DOHH2 (cell line): ENCODE data around the gene SLX4.

Experiments used
- H3F3A ChIP-seq: fragments of 200-600 bp; sonication (generic), shearing (Covaris generic); 2 replicates; pipeline ENCODE4 v1.6.0; 2016; ENCODE audit warnings: antibody characterized with exemption, mild to moderate bottlenecking; ENCODE audit not compliant: control insufficient read depth, insufficient read depth
- H3K27ac ChIP-seq: fragments of 200-600 bp; sonication (generic); 2 replicates; pipeline ENCODE4 v1.5.1; 2014; ENCODE audit warnings: low read depth, mild to moderate bottlenecking, low read length, moderate library complexity
- H3K27me3 ChIP-seq: fragments of 200-600 bp; sonication (generic); 2 replicates; pipeline ENCODE4 v1.6.1; 2014; ENCODE audit warnings: mild to moderate bottlenecking, low read length, mixed read lengths; ENCODE audit not compliant: control insufficient read depth
- H3K36me3 ChIP-seq: fragments of 200-600 bp; sonication (generic); 2 replicates; pipeline ENCODE4 v1.6.1; 2014; ENCODE audit warnings: mild to moderate bottlenecking, low read length, moderate library complexity, mixed read lengths; ENCODE audit not compliant: control insufficient read depth
- H3K4me1 ChIP-seq: fragments of 200-600 bp; sonication (generic); 2 replicates; pipeline ENCODE4 v1.6.1; 2014; ENCODE audit warnings: mild to moderate bottlenecking, low read length, mixed read lengths; ENCODE audit not compliant: control insufficient read depth
- H3K4me2 ChIP-seq: fragments of 200-600 bp; sonication (generic); 2 replicates; pipeline ENCODE4 v1.6.0; 2014; ENCODE audit warnings: mild to moderate bottlenecking, low read length, moderate library complexity
- H3K4me3 ChIP-seq: fragments of 200-600 bp; sonication (generic); 2 replicates; pipeline ENCODE4 v1.5.1; 2014; ENCODE audit warnings: mild to moderate bottlenecking, low read length, mixed read lengths
- H3K79me2 ChIP-seq: fragments of 200-600 bp; sonication (generic); 2 replicates; pipeline ENCODE4 v1.6.1; 2014; ENCODE audit warnings: mild to moderate bottlenecking, low read length, mixed read lengths; ENCODE audit not compliant: control insufficient read depth
- H3K9me2 ChIP-seq: fragments of 200-600 bp; sonication (generic); replicated peaks from 2 replicates; pipeline ENCODE4 v1.6.1; 2014; ENCODE audit warnings: mild to moderate bottlenecking, low read length, mixed read lengths; ENCODE audit not compliant: control insufficient read depth
- H3K9me3 ChIP-seq: fragments of 200-600 bp; sonication (generic); 2 replicates; pipeline ENCODE4 v1.6.1; 2014; ENCODE audit warnings: antibody characterized with exemption, low read length, mixed read lengths; ENCODE audit not compliant: control insufficient read depth, insufficient read depth
- H4K20me1 ChIP-seq: fragments of 200-600 bp; sonication (generic); 2 replicates; pipeline ENCODE4 v1.6.0; 2014; ENCODE audit warnings: low read depth, mild to moderate bottlenecking, antibody characterized with exemption, low read length, moderate library complexity; ENCODE audit not compliant: control insufficient read depth, insufficient read depth
- EZH2phosphoT487 ChIP-seq: fragments of 200-600 bp; sonication (generic); IDR thresholded peaks from 2 replicates; pipeline ENCODE4 v1.6.1; 2017; ENCODE audit warnings: borderline replicate concordance, mild to moderate bottlenecking, antibody characterized with exemption, low read length, moderate library complexity, mixed read lengths
- TF ChIP-seq, protein P1 (sequence below): fragments of 200-600 bp; sonication (generic); IDR thresholded peaks from one replicate; pipeline ENCODE4 v1.5.1; 2014; ENCODE audit warnings: antibody characterized with exemption, mild to moderate bottlenecking, low read depth, low read length; ENCODE audit not compliant: poor library complexity, severe bottlenecking

The SLX4 gene

DNA sequence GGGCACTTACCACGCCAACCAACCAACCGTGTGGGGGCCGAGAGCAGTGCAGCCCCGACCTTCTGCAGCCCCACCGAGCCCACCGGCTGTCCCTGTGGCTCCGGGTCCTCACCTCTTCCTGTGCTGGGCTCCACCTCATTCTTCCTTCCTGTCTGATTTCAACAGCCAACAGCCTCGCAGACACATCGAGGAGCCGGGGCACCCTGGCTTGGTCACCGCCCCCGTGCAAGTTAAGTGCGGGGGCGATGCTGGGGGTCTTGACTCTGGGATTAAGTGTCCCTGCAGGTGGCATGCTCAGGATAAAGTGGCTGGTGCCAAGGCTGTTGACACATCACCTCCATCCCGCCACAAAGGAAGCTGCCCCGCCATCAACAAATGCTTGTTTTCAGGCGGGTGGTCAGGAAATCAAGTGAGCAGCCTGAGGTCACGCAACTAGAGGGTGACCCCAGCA lies 34.1 kb downstream of the SLX4 start, which contains the start of gene NLRC3:
TSS of gene NLRC3 (minus strand) at position 102 of the 451 bp plus-strand sequence. CDS start 12,367 bp downstream, outside the sequence.
- peak within 1 kb of the TSS; percentile 88 for H3K4me2 ChIP-seq
- peaks cover 63% of the 10 kb centered on the region for H3K36me3 ChIP-seq

DNA sequence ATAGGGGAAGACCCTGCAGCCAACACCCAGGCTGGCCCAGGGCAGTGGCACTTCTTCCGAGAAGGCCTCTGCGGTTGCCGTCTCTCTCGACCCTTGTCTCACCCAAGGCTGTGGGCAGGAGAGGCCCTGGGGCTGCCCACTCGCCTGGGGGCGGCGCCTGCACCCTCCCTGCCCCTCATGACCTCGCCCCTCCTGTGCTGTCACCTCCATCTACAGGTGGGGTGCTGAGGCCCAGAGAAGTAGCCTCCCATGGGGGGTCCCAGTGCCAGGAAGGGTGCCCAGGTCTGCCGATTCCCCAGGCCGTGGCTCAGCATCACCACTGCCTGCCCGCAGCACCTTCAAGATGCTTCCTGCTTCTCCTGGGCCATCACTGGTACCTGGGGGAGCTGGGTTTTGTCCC lies 35.2 kb downstream of the SLX4 start:
- peak overlapping the region; percentile 98 for H3K4me3 ChIP-seq
- H3K4me2 ChIP-seq: peak overlapping the region; percentile 88
- H3K79me2 ChIP-seq: peaks cover 60% of the 10 kb centered on the region

More for the DNA sequence above, 34.1 kb downstream of the SLX4 start, which contains the start of gene NLRC3:
- TF ChIP-seq, protein P1, sequence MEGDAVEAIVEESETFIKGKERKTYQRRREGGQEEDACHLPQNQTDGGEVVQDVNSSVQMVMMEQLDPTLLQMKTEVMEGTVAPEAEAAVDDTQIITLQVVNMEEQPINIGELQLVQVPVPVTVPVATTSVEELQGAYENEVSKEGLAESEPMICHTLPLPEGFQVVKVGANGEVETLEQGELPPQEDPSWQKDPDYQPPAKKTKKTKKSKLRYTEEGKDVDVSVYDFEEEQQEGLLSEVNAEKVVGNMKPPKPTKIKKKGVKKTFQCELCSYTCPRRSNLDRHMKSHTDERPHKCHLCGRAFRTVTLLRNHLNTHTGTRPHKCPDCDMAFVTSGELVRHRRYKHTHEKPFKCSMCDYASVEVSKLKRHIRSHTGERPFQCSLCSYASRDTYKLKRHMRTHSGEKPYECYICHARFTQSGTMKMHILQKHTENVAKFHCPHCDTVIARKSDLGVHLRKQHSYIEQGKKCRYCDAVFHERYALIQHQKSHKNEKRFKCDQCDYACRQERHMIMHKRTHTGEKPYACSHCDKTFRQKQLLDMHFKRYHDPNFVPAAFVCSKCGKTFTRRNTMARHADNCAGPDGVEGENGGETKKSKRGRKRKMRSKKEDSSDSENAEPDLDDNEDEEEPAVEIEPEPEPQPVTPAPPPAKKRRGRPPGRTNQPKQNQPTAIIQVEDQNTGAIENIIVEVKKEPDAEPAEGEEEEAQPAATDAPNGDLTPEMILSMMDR: no peak
- TF ChIP-seq EZH2phosphoT487: no peak
- H3K27me3 ChIP-seq: no peaks in the 10 kb centered on the region
- peaks cover 15% of the 10 kb centered on the region for H3F3A ChIP-seq
- no peaks in the 10 kb centered on the region for H3K9me2 ChIP-seq
- H3K27ac ChIP-seq: peak within 1 kb of the TSS; percentile 91
- H4K20me1 ChIP-seq: no peaks in the 10 kb centered on the region
- peak within 1 kb of the TSS; percentile 98 for H3K4me3 ChIP-seq
- peaks cover 53% of the 10 kb centered on the region for H3K79me2 ChIP-seq
- peaks cover 2% of the 10 kb centered on the region; the same call in 1 of the 2 replicates for H3K9me3 ChIP-seq
- H3K4me1 ChIP-seq: peaks cover 58% of the 10 kb centered on the region

DNA sequence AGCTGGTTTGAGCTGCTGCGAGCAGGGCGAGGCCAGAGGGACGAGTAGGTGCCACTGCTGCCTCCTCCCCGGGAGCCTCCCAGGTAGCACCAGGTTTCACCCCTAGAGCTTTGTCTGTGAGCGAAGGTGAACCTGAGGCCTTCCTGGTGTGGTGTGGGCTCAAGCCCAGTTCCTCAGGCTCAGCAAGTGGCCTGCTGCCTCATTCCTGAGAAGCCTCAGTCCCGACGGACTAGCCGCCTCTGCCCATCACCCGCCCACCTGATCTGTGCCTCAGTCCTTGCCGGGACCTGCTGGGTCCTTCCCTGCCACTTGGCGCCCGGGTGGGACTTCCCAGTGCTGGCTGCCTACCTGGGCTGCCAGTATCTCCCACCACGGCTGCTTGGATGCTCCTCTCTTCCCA lies 35.9 kb downstream of the SLX4 start:
- H3K79me2 ChIP-seq: peaks cover 67% of the 10 kb centered on the region
- H3K9me3 ChIP-seq: peaks cover 6% of the 10 kb centered on the region
- H4K20me1 ChIP-seq: no peaks in the 10 kb centered on the region
- H3F3A ChIP-seq: peaks cover 15% of the 10 kb centered on the region
- H3K27ac ChIP-seq: peak overlapping the region; percentile 91
- H3K27me3 ChIP-seq: no peaks in the 10 kb centered on the region
- no peaks in the 10 kb centered on the region for H3K9me2 ChIP-seq
- peak overlapping the region; percentile 98 for H3K4me3 ChIP-seq
- peak overlapping the region; percentile 88 for H3K4me2 ChIP-seq
- peaks cover 48% of the 10 kb centered on the region for H3K4me1 ChIP-seq
- H3K36me3 ChIP-seq: peaks cover 67% of the 10 kb centered on the region
- no peak for TF ChIP-seq EZH2phosphoT487
- TF ChIP-seq, protein P1: no peak

More for the DNA sequence above, 35.2 kb downstream of the SLX4 start:
- no peak for TF ChIP-seq EZH2phosphoT487
- TF ChIP-seq, protein P1: no peak
- no peaks in the 10 kb centered on the region for H4K20me1 ChIP-seq
- H3K9me3 ChIP-seq: peaks cover 2% of the 10 kb centered on the region; the same call in 1 of the 2 replicates
- H3K9me2 ChIP-seq: no peaks in the 10 kb centered on the region
- H3K36me3 ChIP-seq: peaks cover 65% of the 10 kb centered on the region
- H3K27me3 ChIP-seq: no peaks in the 10 kb centered on the region
- peak overlapping the region; percentile 91 for H3K27ac ChIP-seq
- peaks cover 55% of the 10 kb centered on the region for H3K4me1 ChIP-seq
- peaks cover 15% of the 10 kb centered on the region for H3F3A ChIP-seq
